HepG2 (cell line): ENCODE results near the gene EMC8. TPM values are rescaled to one million over a fixed set of nuclear protein-coding genes. Genes with fewer than 3 reads are reported as not detected.

ENCODE experiments used
- CENPX ChIP-seq: sonication (generic); formaldehyde crosslinking; IDR thresholded peaks from 2 replicates; pipeline ENCODE4 v1.9.0; 2021; ENCODE audit warnings: mild to moderate bottlenecking, missing genetic modification reagents, moderate library complexity
- KLF15 ChIP-seq: sonication (generic); formaldehyde crosslinking; IDR thresholded peaks from 2 replicates; pipeline ENCODE4 v1.8.1; 2023; ENCODE audit warnings: borderline replicate concordance, mild to moderate bottlenecking, inconsistent platforms, missing genetic modification reagents, mixed read lengths
- MAFG ChIP-seq: sonication (generic); formaldehyde crosslinking; IDR thresholded peaks from 2 replicates; pipeline ENCODE4 v1.5.1; 2020; ENCODE audit warnings: mild to moderate bottlenecking, missing genetic modification reagents
- ONECUT2 ChIP-seq: sonication (generic); formaldehyde crosslinking; IDR thresholded peaks from 2 replicates; pipeline ENCODE4 v1.4.0; 2020; ENCODE audit warnings: missing genetic modification reagents
- PCBP2 ChIP-seq: fragments of 200-400 bp; formaldehyde crosslinking; optimal IDR thresholded peaks from 2 replicates; pipeline ENCODE3; 2018; ENCODE audit warnings: low read length, low read depth; ENCODE audit not compliant: poor library complexity, severe bottlenecking
- ZNF143 ChIP-seq: sonication (generic); formaldehyde crosslinking; IDR thresholded peaks from 2 replicates; pipeline ENCODE4 v1.4.0; 2020; ENCODE audit warnings: missing genetic modification reagents
- ZNF510 ChIP-seq: sonication (generic); formaldehyde crosslinking; IDR thresholded peaks from 2 replicates; pipeline ENCODE4 v1.4.0; 2020; ENCODE audit warnings: low read depth, mild to moderate bottlenecking, missing genetic modification reagents
- ZSCAN21 ChIP-seq: sonication (generic); formaldehyde crosslinking; IDR thresholded peaks from 2 replicates; pipeline ENCODE4 v1.8.0; 2022; ENCODE audit warnings: mild to moderate bottlenecking, missing genetic modification reagents, moderate library complexity, borderline replicate concordance
- polyA plus RNA-seq, 8 experiments: library from polyadenylated mRNA; depleted of rRNA in 3 of 8; stranded (reverse) in 7 of 8; unstranded in 1 of 8; fragments of >200 nt; fragmentation: Illumina TruSeq in 4 of 8; extraction: Trizol in 4 of 8; gene quantifications; 2 replicates each; pipeline versions ENCODE4 v1.2.1 to v1.2.3, GENCODE V29; 2011 to 2016; ENCODE audit warnings: low read depth in 4 of 8, missing spikeins in 1 of 8, mixed read lengths in 1 of 8; ENCODE audit not compliant: insufficient read depth in 1 of 8
- total RNA-seq, 5 experiments: library from RNA; depleted of rRNA; stranded (reverse); fragments of >200 nt; fragmentation: Illumina TruSeq; extraction: Trizol; gene quantifications; 2 replicates each; pipeline ENCODE4 v1.2.3, GENCODE V29; 2016; ENCODE audit warnings: low read depth in 1 of 5
- TF ChIP-seq, protein P1 (sequence below): IDR thresholded peaks from 2 replicates; pipeline ENCODE4 v1.6.1; 2012; ENCODE audit warnings: low read length, improper control_type of control experiment
- TF ChIP-seq, protein P2 (sequence below): sonication (generic); formaldehyde crosslinking; IDR thresholded peaks from 2 replicates; pipeline ENCODE4 v1.4.0; 2020; ENCODE audit warnings: missing genetic modification reagents
- TF ChIP-seq, protein P3 (sequence below): IDR thresholded peaks from 2 replicates; pipeline ENCODE4 v1.6.1; 2016
- TF ChIP-seq, protein P4 (sequence below): sonication (generic); formaldehyde crosslinking; IDR thresholded peaks from 2 replicates; pipeline ENCODE4 v1.8.0; 2022; ENCODE audit warnings: mild to moderate bottlenecking, missing genetic modification reagents, moderate library complexity
- TF ChIP-seq, protein P5 (sequence below): IDR thresholded peaks from 2 replicates; pipeline ENCODE4 v1.6.1; 2016; ENCODE audit warnings: mild to moderate bottlenecking
- TF ChIP-seq, protein P6 (sequence below): sonication (generic); formaldehyde crosslinking; IDR thresholded peaks from 2 replicates; pipeline ENCODE4 v1.9.0; 2021; ENCODE audit warnings: mild to moderate bottlenecking, missing genetic modification reagents

The EMC8 gene
- total and polyA plus RNA-seq, 2 of the 13 experiments (the other 11 are each of a cell fraction or from before 2014, with no cell fraction given) = 55.0 to 76.0 TPM

DNA sequence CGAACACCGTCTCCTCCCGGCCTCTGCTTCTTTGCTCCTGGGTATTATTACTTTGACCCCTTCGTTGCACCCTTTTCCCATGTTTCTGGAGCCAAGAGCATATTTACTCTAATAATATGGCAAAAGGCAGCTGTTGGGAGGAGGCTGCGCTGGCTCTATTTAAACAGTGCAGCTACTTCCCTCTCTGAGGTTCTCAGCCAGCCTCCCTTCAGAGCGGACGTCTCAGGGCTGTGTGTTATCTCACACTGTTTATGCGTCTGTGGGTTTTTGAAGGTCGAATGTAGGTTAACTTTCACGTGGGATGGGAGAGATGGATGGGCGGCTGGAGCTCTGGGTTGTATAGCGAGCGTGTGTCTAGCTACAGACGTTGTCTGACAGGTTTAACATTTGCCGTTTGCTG lies 45.4 kb upstream of the EMC8 start (continued):
- TF ChIP-seq, protein P1, sequence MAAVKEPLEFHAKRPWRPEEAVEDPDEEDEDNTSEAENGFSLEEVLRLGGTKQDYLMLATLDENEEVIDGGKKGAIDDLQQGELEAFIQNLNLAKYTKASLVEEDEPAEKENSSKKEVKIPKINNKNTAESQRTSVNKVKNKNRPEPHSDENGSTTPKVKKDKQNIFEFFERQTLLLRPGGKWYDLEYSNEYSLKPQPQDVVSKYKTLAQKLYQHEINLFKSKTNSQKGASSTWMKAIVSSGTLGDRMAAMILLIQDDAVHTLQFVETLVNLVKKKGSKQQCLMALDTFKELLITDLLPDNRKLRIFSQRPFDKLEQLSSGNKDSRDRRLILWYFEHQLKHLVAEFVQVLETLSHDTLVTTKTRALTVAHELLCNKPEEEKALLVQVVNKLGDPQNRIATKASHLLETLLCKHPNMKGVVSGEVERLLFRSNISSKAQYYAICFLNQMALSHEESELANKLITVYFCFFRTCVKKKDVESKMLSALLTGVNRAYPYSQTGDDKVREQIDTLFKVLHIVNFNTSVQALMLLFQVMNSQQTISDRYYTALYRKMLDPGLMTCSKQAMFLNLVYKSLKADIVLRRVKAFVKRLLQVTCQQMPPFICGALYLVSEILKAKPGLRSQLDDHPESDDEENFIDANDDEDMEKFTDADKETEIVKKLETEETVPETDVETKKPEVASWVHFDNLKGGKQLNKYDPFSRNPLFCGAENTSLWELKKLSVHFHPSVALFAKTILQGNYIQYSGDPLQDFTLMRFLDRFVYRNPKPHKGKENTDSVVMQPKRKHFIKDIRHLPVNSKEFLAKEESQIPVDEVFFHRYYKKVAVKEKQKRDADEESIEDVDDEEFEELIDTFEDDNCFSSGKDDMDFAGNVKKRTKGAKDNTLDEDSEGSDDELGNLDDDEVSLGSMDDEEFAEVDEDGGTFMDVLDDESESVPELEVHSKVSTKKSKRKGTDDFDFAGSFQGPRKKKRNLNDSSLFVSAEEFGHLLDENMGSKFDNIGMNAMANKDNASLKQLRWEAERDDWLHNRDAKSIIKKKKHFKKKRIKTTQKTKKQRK = no peak
- TF ChIP-seq ZNF143 (CRISPR knock-in tag) (no peak), ZNF510 (CRISPR knock-in tag) (no peak), ZSCAN21 (no peak), MAFG (CRISPR knock-in tag) (no peak), PCBP2 (no peak), ONECUT2 (CRISPR knock-in tag) (no peak), CENPX (CRISPR knock-in tag) (no peak), KLF15 (no peak)
- TF ChIP-seq, protein P2, sequence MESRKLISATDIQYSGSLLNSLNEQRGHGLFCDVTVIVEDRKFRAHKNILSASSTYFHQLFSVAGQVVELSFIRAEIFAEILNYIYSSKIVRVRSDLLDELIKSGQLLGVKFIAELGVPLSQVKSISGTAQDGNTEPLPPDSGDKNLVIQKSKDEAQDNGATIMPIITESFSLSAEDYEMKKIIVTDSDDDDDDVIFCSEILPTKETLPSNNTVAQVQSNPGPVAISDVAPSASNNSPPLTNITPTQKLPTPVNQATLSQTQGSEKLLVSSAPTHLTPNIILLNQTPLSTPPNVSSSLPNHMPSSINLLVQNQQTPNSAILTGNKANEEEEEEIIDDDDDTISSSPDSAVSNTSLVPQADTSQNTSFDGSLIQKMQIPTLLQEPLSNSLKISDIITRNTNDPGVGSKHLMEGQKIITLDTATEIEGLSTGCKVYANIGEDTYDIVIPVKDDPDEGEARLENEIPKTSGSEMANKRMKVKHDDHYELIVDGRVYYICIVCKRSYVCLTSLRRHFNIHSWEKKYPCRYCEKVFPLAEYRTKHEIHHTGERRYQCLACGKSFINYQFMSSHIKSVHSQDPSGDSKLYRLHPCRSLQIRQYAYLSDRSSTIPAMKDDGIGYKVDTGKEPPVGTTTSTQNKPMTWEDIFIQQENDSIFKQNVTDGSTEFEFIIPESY (CRISPR knock-in tag) = no peak
- TF ChIP-seq, protein P3, sequence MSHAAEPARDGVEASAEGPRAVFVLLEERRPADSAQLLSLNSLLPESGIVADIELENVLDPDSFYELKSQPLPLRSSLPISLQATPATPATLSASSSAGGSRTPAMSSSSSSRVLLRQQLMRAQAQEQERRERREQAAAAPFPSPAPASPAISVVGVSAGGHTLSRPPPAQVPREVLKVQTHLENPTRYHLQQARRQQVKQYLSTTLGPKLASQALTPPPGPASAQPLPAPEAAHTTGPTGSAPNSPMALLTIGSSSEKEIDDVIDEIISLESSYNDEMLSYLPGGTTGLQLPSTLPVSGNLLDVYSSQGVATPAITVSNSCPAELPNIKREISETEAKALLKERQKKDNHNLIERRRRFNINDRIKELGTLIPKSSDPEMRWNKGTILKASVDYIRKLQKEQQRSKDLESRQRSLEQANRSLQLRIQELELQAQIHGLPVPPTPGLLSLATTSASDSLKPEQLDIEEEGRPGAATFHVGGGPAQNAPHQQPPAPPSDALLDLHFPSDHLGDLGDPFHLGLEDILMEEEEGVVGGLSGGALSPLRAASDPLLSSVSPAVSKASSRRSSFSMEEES (CRISPR knock-in tag) = no peak
- TF ChIP-seq, protein P4, sequence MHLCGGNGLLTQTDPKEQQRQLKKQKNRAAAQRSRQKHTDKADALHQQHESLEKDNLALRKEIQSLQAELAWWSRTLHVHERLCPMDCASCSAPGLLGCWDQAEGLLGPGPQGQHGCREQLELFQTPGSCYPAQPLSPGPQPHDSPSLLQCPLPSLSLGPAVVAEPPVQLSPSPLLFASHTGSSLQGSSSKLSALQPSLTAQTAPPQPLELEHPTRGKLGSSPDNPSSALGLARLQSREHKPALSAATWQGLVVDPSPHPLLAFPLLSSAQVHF (CRISPR knock-in tag) = no peak
- TF ChIP-seq, protein P5, sequence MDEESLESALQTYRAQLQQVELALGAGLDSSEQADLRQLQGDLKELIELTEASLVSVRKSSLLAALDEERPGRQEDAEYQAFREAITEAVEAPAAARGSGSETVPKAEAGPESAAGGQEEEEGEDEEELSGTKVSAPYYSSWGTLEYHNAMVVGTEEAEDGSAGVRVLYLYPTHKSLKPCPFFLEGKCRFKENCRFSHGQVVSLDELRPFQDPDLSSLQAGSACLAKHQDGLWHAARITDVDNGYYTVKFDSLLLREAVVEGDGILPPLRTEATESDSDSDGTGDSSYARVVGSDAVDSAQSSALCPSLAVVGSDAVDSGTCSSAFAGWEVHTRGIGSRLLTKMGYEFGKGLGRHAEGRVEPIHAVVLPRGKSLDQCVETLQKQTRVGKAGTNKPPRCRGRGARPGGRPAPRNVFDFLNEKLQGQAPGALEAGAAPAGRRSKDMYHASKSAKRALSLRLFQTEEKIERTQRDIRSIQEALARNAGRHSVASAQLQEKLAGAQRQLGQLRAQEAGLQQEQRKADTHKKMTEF (CRISPR knock-in tag) = no peak; the same call in 1 of the 2 replicates
- TF ChIP-seq, protein P6, sequence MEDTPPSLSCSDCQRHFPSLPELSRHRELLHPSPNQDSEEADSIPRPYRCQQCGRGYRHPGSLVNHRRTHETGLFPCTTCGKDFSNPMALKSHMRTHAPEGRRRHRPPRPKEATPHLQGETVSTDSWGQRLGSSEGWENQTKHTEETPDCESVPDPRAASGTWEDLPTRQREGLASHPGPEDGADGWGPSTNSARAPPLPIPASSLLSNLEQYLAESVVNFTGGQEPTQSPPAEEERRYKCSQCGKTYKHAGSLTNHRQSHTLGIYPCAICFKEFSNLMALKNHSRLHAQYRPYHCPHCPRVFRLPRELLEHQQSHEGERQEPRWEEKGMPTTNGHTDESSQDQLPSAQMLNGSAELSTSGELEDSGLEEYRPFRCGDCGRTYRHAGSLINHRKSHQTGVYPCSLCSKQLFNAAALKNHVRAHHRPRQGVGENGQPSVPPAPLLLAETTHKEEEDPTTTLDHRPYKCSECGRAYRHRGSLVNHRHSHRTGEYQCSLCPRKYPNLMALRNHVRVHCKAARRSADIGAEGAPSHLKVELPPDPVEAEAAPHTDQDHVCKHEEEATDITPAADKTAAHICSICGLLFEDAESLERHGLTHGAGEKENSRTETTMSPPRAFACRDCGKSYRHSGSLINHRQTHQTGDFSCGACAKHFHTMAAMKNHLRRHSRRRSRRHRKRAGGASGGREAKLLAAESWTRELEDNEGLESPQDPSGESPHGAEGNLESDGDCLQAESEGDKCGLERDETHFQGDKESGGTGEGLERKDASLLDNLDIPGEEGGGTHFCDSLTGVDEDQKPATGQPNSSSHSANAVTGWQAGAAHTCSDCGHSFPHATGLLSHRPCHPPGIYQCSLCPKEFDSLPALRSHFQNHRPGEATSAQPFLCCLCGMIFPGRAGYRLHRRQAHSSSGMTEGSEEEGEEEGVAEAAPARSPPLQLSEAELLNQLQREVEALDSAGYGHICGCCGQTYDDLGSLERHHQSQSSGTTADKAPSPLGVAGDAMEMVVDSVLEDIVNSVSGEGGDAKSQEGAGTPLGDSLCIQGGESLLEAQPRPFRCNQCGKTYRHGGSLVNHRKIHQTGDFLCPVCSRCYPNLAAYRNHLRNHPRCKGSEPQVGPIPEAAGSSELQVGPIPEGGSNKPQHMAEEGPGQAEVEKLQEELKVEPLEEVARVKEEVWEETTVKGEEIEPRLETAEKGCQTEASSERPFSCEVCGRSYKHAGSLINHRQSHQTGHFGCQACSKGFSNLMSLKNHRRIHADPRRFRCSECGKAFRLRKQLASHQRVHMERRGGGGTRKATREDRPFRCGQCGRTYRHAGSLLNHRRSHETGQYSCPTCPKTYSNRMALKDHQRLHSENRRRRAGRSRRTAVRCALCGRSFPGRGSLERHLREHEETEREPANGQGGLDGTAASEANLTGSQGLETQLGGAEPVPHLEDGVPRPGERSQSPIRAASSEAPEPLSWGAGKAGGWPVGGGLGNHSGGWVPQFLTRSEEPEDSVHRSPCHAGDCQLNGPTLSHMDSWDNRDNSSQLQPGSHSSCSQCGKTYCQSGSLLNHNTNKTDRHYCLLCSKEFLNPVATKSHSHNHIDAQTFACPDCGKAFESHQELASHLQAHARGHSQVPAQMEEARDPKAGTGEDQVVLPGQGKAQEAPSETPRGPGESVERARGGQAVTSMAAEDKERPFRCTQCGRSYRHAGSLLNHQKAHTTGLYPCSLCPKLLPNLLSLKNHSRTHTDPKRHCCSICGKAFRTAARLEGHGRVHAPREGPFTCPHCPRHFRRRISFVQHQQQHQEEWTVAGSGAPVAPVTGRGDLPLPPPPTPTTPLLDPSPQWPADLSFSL = 0 out of 2 replicates have a peak, but pooled peaks have one; percentile 5
